Transverse colon (tissue), 4 donors: ENCODE results near the gene CREB5. TPM values are rescaled to one million over a fixed set of nuclear protein-coding genes. Genes with fewer than 3 reads are reported as not detected.

ENCODE experiments used
- DNase-seq: peaks from one replicate; pipeline ENCODE4 v3.0.0-alpha.2; 2019
- H3K27ac ChIP-seq, 4 donors: fragments of 200-600 bp; sonication (generic); 2 replicates each; pipeline ENCODE4 v1.5.1; 2016 to 2018; ENCODE audit warnings: inconsistent platforms in 4 of 4
- H3K27me3 ChIP-seq: fragments of 200-600 bp; sonication (generic); 2 replicates; pipeline ENCODE4 v1.5.1; 2017; ENCODE audit warnings: inconsistent platforms
- H3K36me3 ChIP-seq, 4 donors: fragments of 200-600 bp; sonication (generic); 2 replicates each; pipeline ENCODE4 v1.5.1; 2017 to 2019; ENCODE audit warnings: inconsistent platforms in 4 of 4
- H3K4me1 ChIP-seq, 4 donors: fragments of 200-600 bp; sonication (generic); 2 replicates each; pipeline ENCODE4 v1.5.1; 2017 to 2020; ENCODE audit warnings: inconsistent platforms in 4 of 4
- H3K4me3 ChIP-seq, 4 donors: fragments of 200-600 bp; sonication (generic); 1 replicate in 1 of 4; 2 replicates in 3 of 4; pipeline versions ENCODE4 v1.5.1 to v1.6.1; 2017 to 2019; ENCODE audit warnings: inconsistent platforms in 4 of 4
- H3K9me3 ChIP-seq, 2 donors: fragments of 200-600 bp; sonication (generic); 2 replicates each; pipeline ENCODE4 v1.5.1; 2017 to 2019; ENCODE audit warnings: inconsistent platforms in 2 of 2
- CTCF ChIP-seq, 5 experiments: fragments of 200-600 bp in 3 of 5; fragments of 450-650 bp in 2 of 5; sonication (generic) in 3 of 5; IDR thresholded peaks; 1 replicate in 2 of 5; 2 replicates in 3 of 5; pipeline ENCODE4 v1.5.1; 2016 to 2017; ENCODE audit warnings: antibody characterized with exemption in 5 of 5, inconsistent platforms in 3 of 5, mild to moderate bottlenecking in 2 of 5, moderate library complexity in 1 of 5
- EP300 ChIP-seq: sonication (generic); formaldehyde crosslinking; IDR thresholded peaks from one replicate; pipeline ENCODE4 v1.6.1; 2017; ENCODE audit warnings: antibody characterized with exemption, low read depth
- POLR2A ChIP-seq: fragments of 450-650 bp; IDR thresholded peaks from one replicate; pipeline ENCODE4 v1.6.1; 2016; ENCODE audit warnings: antibody characterized with exemption, mild to moderate bottlenecking, moderate library complexity
- POLR2AphosphoS5 ChIP-seq, 3 donors: sonication (generic); formaldehyde crosslinking; IDR thresholded peaks; one replicate each; pipeline ENCODE4 v1.6.1; 2016; ENCODE audit warnings: antibody characterized with exemption in 3 of 3
- WGBS, 2 donors: methylation state at CpG; one replicate each; pipeline ENCODE4 v1.1.5; 2018; ENCODE audit warnings: low coverage in 1 of 2; 5-methylcytosine and 5-hydroxymethylcytosine counted together
- in situ Hi-C, 4 donors: fragments of 200-750 bp; cut with MboI; loops; one replicate each; pipeline versions ENCODE4 v1.15.0 to v1.15.1; 2017; ENCODE audit warnings: low sequenced_read_pairs in 3 of 4, low pct_ligation_motif_present in 1 of 4, low pct_unique_long_range_greater_than_20kb in 1 of 4
- intact Hi-C: fragments of 100-400 bp; cut with DNase I; formaldehyde crosslinking; loops from one replicate; pipeline ENCODE4 v1.15.1; 2023; ENCODE audit warnings: low total_unique reads
- total RNA-seq, 4 donors: library from RNA; depleted of rRNA; stranded (reverse); fragments of >200 nt; gene quantifications; one replicate each; pipeline ENCODE4 v1.1.0, GENCODE V29; 2016

The CREB5 gene
- total RNA-seq, 4 donors from 2014 or later, result 3.0 to 12.2 (median 7.0) TPM

GRCh38 chr7:28466885-28467284 is 54.6 kb downstream of the CREB5 start:
- intact Hi-C loops, result no loop called here
- no peak for DNase-seq

GRCh38 chr7:28469562-28469961 is 57.2 kb downstream of the CREB5 start:
- TF ChIP-seq POLR2AphosphoS5 (IDR thresholded peaks at IDR 0.05) (no peak), EP300 (no peak), POLR2A (no peak), CTCF (IDR thresholded peaks at IDR 0.05) (no peak)
- intact Hi-C loops, result no loop called here
- no peaks in the 10 kb centered on the region for H3K36me3 ChIP-seq
- H3K27me3 ChIP-seq, result peaks cover 11% of the 10 kb centered on the region
- H3K27ac ChIP-seq, result no peak overlapping the region
- no peaks in the 10 kb centered on the region for H3K4me1 ChIP-seq
- no peaks in the 10 kb centered on the region for H3K9me3 ChIP-seq
- in situ Hi-C loops, result no loop called here
- DNase-seq, result no peak
- no peak overlapping the region for H3K4me3 ChIP-seq

More at GRCh38 chr7:28466885-28467284, 54.6 kb downstream of the CREB5 start:
- Histone ChIP-seq H3K4me3 (no peak overlapping the region), H3K27ac (no peak overlapping the region), H3K4me1 (no peaks in the 10 kb centered on the region), H3K36me3 (no peaks in the 10 kb centered on the region), H3K9me3 (no peaks in the 10 kb centered on the region), H3K27me3 (peaks cover 6% of the 10 kb centered on the region)
- TF ChIP-seq CTCF (IDR thresholded peaks at IDR 0.05) (no peak), POLR2A (no peak), EP300 (no peak), POLR2AphosphoS5 (IDR thresholded peaks at IDR 0.05) (no peak)
- WGBS, 2 donors, result 67% methylated on average over 1 of the region's 1 CpG; no CpG with 5 or more reads in 1 of the 2 donors
- in situ Hi-C loops, result no loop called here

- Histone ChIP-seq H3K27ac (no peak overlapping the region), H3K4me1 (no peaks in the 10 kb centered on the region), H3K36me3 (no peaks in the 10 kb centered on the region), H3K4me3 (no peak overlapping the region), H3K27me3 (peaks cover 10% of the 10 kb centered on the region), H3K9me3 (no peaks in the 10 kb centered on the region)
- in situ Hi-C loops, result no loop called here
- 62% methylated on average over 1 of the region's 1 CpG; no CpG with 5 or more reads in 1 of the 2 donors for WGBS, 2 donors
- TF ChIP-seq CTCF (IDR thresholded peaks at IDR 0.05), result no peak
- TF ChIP-seq POLR2AphosphoS5 (IDR thresholded peaks at IDR 0.05), result no peak
- TF ChIP-seq EP300, result no peak
- no peak for TF ChIP-seq POLR2A
- intact Hi-C loops, result no loop called here
- DNase-seq, result no peak
Measured at GRCh38 chr7:28470344-28470743, 58.0 kb downstream of the CREB5 start.

- WGBS, 2 donors, result 58 to 61% methylated on average over 5 to 6 of the region's 6 CpGs
- peaks cover 9% of the 10 kb centered on the region for H3K27me3 ChIP-seq
- H3K27ac ChIP-seq, result no peak overlapping the region
- no peak for DNase-seq
- H3K36me3 ChIP-seq, result no peaks in the 10 kb centered on the region
- intact Hi-C loops, result no loop called here
- in situ Hi-C loops, result no loop called here
- TF ChIP-seq CTCF (IDR thresholded peaks at IDR 0.05) (no peak), POLR2A (no peak), EP300 (no peak)
- no peaks in the 10 kb centered on the region for H3K9me3 ChIP-seq
- H3K4me1 ChIP-seq, result no peaks in the 10 kb centered on the region
- H3K4me3 ChIP-seq, result no peak overlapping the region
Measured at GRCh38 chr7:28472332-28472731, 60.0 kb downstream of the CREB5 start.
